ACC112 (cell line): ENCODE measurements around the gene POLR2E.

Experiments used
- H2AFZ ChIP-seq: fragments of 200-600 bp; sonication (generic); one replicate; pipeline ENCODE4 v1.6.0; 2017; ENCODE audit warnings: antibody characterized with exemption, low read length; ENCODE audit not compliant: unreplicated experiment
- H3K27ac ChIP-seq: fragments of 200-600 bp; sonication (generic); 2 replicates; pipeline ENCODE4 v1.5.1; 2014; ENCODE audit warnings: low read depth, mild to moderate bottlenecking, antibody characterized with exemption, low read length, moderate library complexity
- H3K27me3 ChIP-seq: fragments of 200-600 bp; sonication (generic); 2 replicates; pipeline ENCODE4 v1.6.1; 2014; ENCODE audit warnings: mild to moderate bottlenecking, antibody characterized with exemption, low read length, moderate library complexity, mixed read lengths; ENCODE audit not compliant: insufficient read depth
- H3K36me3 ChIP-seq: fragments of 200-600 bp; sonication (generic); 2 replicates; pipeline ENCODE4 v1.6.1; 2016; ENCODE audit warnings: mild to moderate bottlenecking, antibody characterized with exemption, low read length, moderate library complexity, mixed read lengths; ENCODE audit not compliant: insufficient read depth
- H3K4me1 ChIP-seq: fragments of 200-600 bp; sonication (generic); one replicate; pipeline ENCODE4 v1.6.1; 2016; ENCODE audit warnings: low read length, mixed read lengths; ENCODE audit not compliant: insufficient read depth, unreplicated experiment, control insufficient read depth
- H3K4me3 ChIP-seq: fragments of 200-600 bp; sonication (generic); 2 replicates; pipeline ENCODE4 v1.5.1; 2014; ENCODE audit warnings: mild to moderate bottlenecking, low read depth, low read length
- H3K79me2 ChIP-seq: fragments of 200-600 bp; sonication (generic); one replicate; pipeline ENCODE4 v1.6.0; 2016; ENCODE audit warnings: low read length; ENCODE audit not compliant: control insufficient read depth, unreplicated experiment, insufficient read depth

The POLR2E gene

DNA sequence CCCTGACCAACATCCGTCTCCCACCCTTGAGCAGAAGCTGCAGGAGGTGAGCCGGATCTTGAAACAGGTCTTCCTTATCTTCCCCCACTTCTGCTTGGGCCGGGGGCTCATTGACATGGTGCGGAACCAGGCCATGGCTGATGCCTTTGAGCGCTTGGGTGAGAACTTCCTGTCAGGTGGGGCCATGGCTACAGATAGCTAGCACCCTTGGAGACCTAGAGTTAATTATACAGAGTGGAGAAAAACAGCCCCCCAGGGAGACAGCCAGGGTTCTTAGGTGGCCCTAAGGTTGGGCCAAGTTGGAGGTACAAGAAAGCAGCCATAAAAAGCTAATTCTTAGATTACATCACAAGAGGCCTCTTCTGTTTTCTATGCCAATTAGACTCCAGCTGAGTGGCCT is 37.1 kb downstream of the POLR2E start:
- Histone ChIP-seq H3K79me2 (no peaks in the 10 kb centered on the region), H3K36me3 (no peaks in the 10 kb centered on the region), H3K27ac (no peak overlapping the region), H3K4me1 (no peaks in the 10 kb centered on the region), H3K4me3 (no peak overlapping the region), H2AFZ (no peak overlapping the region), H3K27me3 (no peaks in the 10 kb centered on the region)

DNA sequence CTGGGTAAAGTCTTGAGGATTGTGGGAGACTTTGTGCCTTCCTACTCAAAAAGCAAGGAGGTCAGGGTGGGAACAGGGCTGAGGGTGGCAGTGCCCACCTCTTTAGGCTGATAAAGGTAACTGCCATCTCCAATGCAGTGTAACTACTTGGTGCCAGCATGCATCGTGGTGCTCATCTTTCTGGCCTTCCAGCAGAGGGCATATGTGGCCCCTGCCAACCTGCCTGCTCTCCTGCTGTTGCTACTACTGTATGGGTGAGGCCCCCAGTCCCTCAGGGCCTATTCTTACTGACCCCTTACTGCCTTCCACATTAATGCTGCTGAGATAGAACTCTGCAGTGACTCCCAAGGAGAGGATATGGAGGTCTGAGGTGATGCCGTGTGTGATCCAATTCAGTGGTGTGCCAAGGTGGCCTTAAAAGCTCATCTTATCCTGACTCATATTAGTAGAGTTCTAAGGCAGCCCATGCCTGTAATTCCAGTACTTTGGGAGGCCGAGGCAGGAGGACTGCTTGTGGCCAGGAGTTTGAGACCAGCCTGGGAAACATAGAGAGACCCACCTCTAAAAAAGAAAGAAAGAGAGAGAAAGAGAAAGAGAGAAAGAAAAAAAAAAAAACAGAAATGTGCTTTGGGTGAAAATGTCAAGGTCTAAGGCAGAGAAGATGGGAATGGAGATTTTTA is 37.9 kb downstream of the POLR2E start:
- Histone ChIP-seq H3K27ac (no peak overlapping the region), H3K27me3 (no peaks in the 10 kb centered on the region), H3K4me1 (no peaks in the 10 kb centered on the region), H2AFZ (no peak overlapping the region), H3K36me3 (no peaks in the 10 kb centered on the region), H3K79me2 (no peaks in the 10 kb centered on the region), H3K4me3 (no peak overlapping the region)

DNA sequence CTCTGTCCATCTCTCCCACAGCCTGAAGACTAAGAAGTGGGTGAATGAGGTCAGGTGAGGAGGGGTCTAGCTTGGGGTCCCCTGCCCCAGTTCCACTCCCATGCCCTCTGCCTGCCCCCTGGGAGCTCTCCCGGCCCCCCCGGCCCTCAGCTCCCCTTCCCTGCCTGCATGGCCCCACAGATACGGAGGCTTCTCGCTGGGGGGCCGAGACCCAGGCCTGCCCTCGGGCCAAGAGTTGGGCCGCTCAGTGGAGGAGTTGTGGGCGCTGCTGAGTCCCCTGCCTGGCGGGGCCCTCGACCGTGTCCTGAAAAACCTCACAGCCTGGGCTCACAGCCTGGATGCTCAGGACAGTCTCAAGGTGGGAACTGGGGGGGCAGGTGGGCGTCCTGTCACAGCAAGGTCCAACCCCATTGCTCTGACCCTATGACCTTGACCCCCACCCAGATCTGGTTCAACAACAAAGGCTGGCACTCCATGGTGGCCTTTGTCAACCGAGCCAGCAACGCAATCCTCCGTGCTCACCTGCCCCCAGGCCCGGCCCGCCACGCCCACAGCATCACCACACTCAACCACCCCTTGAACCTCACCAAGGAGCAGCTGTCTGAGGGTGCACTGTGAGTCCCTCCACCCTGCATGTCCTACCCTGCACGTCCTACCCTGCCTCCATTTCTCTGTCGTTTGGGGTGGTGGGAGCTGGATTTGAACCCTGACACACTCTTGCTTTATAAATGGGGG is 39.1 kb downstream of the POLR2E start:
- Histone ChIP-seq H3K27me3 (no peaks in the 10 kb centered on the region), H3K36me3 (no peaks in the 10 kb centered on the region), H3K79me2 (no peaks in the 10 kb centered on the region), H2AFZ (no peak overlapping the region), H3K4me1 (no peaks in the 10 kb centered on the region), H3K4me3 (no peak overlapping the region), H3K27ac (no peak overlapping the region)

DNA sequence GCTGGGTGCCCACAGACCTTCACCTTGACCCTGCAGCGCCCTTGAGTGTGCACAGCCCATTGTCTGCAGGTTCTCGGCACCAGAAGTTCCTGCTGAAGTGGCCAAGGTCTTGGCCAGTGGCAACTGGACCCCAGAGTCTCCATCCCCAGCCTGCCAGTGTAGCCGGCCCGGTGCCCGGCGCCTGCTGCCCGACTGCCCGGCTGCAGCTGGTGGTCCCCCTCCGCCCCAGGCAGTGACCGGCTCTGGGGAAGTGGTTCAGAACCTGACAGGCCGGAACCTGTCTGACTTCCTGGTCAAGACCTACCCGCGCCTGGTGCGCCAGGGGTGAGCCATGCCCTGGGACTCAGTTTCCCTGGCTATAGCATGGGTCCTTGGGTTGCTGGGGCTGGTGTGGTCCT is 40.1 kb downstream of the POLR2E start:
- Histone ChIP-seq H3K36me3 (no peaks in the 10 kb centered on the region), H3K79me2 (no peaks in the 10 kb centered on the region), H3K27me3 (no peaks in the 10 kb centered on the region), H3K4me1 (no peaks in the 10 kb centered on the region), H3K4me3 (no peak overlapping the region), H3K27ac (no peak overlapping the region), H2AFZ (no peak overlapping the region)

DNA sequence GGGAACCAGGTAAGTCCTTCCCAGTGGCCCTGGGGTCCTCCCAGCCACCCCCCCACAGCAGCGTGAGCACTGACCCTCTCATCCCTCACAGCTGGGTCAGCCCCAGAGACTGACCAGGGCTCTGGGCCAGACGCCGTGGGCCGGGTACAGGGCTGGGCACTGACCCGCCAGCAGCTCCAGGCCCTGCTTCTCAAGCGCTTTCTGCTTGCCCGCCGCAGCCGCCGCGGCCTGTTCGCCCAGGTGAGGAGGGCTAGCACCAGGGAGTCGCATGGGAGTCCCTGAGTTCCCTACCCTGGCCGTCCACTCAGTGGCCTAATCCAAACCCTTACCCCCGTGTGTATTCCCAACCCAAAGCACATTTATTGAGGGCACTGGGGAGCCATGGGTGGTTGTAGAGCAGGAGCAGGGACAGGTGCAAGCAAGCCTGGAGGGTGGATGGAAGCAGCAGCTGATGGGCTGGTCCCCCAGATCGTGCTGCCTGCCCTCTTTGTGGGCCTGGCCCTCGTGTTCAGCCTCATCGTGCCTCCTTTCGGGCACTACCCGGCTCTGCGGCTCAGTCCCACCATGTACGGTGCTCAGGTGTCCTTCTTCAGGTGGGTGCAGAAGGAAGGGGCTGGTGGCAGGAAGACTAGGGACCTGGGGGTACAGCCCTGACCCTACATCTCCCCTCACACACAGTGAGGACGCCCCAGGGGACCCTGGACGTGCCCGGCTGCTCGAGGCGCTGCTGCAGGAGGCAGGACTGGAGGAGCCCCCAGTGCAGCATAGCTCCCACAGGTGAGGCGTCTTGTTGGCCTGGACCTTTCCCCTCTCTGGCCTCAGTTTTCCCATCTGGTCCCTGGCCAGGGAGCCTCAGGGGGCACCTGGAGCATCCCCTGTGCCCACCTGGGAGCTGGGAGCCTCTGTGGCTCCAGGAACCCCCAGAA is 40.8 kb downstream of the POLR2E start:
- Histone ChIP-seq H3K36me3 (no peaks in the 10 kb centered on the region), H3K4me3 (no peak overlapping the region), H2AFZ (no peak overlapping the region), H3K79me2 (no peaks in the 10 kb centered on the region), H3K4me1 (no peaks in the 10 kb centered on the region), H3K27ac (no peak overlapping the region), H3K27me3 (no peaks in the 10 kb centered on the region)

DNA sequence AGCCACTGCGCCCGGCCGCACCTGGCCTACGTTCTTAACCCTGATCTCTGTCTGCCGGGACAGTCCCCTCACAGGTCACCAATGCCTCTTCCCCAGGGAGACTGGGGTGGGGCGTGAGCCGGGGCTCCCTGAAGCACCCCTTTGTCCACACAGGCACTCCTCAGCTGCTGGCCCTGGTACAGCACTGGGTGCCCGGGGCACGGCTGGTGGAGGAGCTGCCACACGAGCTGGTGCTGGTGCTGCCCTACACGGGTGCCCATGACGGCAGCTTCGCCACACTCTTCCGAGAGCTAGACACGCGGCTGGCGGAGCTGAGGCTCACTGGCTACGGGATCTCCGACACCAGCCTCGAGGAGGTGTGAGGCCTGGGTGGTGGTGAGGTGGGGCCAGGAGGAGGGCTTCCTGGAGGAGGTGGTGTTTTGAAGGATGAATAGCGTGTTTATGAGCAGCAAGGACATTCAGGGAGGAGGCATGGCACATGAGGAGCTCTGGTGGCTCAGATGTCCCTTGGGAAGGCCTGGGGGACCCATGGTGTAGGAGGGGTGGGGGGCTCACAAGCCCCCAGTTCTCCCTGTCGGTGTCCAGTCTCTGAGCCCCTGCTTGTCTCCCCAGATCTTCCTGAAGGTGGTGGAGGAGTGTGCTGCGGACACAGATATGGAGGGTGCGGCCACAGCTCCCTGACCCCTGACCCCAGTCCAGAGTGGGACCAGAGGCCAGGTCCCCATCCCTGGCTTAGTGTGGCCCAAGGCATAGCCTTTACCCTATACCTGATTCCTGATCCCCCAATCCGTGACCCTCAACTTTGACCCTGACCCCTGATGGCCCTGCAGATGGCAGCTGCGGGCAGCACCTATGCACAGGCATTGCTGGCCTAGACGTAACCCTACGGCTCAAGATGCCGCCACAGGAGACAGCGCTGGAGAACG is 41.7 kb downstream of the POLR2E start:
- no peak overlapping the region for H2AFZ ChIP-seq
- H3K27ac ChIP-seq: no peak overlapping the region
- no peaks in the 10 kb centered on the region for H3K36me3 ChIP-seq
- no peaks in the 10 kb centered on the region for H3K79me2 ChIP-seq
- no peaks in the 10 kb centered on the region for H3K27me3 ChIP-seq
- H3K4me1 ChIP-seq: no peaks in the 10 kb centered on the region
- H3K4me3 ChIP-seq: no peak overlapping the region

DNA sequence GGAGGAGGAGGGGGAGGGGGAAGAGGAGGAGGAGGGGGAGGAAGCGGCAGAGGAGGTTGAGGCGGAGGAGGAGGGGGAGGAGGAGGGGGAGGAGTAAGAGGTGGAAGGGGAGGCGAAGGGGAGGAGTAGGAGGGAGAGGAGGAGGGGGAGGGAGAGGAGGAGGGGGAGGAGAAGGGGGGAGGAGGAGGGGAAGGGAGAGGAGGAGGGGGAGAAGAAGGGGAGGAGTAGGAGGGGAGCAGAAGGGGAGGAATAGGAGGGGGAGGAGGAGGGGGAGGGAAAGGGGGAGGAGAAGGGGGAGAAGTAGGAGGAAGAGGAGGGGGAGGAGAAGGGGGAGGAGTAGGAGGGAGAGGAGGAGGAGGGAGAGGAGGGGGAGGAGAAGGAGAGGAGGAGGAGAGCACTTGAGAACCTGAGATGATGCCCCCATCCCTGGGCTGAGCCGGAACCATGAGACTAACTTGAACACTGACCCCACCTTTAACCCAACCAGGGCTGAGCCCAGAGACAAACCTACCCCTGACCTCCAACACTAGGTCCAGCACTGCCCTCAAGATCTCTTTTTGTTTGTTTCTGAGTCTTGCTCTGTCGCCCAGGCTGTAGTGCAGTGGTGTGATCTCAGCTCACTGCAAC is 42.7 kb downstream of the POLR2E start:
- H3K4me3 ChIP-seq: no peak overlapping the region
- H3K79me2 ChIP-seq: no peaks in the 10 kb centered on the region
- no peaks in the 10 kb centered on the region for H3K4me1 ChIP-seq
- H3K27ac ChIP-seq: no peak overlapping the region
- H3K27me3 ChIP-seq: no peaks in the 10 kb centered on the region
- no peak overlapping the region for H2AFZ ChIP-seq
- no peaks in the 10 kb centered on the region for H3K36me3 ChIP-seq

DNA sequence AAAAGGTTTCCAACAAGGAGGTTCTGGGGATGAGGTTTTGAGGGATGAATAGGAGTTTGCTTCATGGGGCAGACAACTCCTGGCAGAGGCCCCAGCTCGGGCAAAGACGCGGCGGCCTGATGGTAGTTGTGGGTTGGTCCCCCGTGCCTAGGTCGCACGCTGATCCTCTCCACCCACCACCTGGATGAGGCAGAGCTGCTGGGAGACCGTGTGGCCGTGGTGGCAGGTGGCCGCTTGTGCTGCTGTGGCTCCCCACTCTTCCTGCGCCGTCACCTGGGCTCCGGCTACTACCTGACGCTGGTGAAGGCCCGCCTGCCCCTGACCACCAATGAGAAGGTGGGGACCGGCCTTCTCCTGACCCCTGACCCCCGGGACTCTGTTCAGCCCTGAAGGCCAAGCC is 43.4 kb downstream of the POLR2E start:
- Histone ChIP-seq H3K27ac (no peak overlapping the region), H2AFZ (no peak overlapping the region), H3K27me3 (no peaks in the 10 kb centered on the region), H3K4me1 (no peaks in the 10 kb centered on the region), H3K36me3 (no peaks in the 10 kb centered on the region), H3K79me2 (no peaks in the 10 kb centered on the region), H3K4me3 (no peak overlapping the region)

DNA sequence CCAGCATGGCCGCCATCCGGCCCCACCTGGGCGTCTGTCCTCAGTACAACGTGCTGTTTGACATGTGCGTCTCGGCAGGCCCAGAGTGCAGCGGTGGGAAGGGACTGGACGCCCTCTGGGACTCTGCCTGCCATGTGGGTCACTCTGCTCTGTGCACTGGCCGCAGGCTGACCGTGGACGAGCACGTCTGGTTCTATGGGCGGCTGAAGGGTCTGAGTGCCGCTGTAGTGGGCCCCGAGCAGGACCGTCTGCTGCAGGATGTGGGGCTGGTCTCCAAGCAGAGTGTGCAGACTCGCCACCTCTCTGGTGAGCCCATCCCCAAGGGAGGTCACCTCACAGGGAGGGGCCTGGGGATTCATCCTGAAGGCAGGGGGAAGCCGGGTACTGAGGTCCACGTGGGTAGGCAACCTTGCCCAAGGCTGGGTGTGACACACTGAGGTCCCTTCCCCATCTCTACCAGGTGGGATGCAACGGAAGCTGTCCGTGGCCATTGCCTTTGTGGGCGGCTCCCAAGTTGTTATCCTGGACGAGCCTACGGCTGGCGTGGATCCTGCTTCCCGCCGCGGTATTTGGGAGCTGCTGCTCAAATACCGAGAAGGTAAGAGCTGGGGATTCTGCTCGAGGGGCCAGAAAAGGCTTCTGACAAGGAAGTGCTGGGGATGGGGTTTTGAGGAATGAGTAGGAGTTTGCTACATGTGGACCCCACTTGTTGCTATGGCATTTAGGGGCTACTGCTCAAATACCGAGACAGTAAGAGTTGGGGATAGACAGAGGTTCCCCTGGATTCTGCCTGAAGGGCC is 44.0 kb downstream of the POLR2E start:
- Histone ChIP-seq H3K36me3 (no peaks in the 10 kb centered on the region), H2AFZ (no peak overlapping the region)

More for the DNA sequence above, 44.0 kb downstream of the POLR2E start:
- no peaks in the 10 kb centered on the region for H3K79me2 ChIP-seq
- H3K4me3 ChIP-seq: no peak overlapping the region
- H3K4me1 ChIP-seq: no peaks in the 10 kb centered on the region
- no peaks in the 10 kb centered on the region for H3K27me3 ChIP-seq
- no peak overlapping the region for H3K27ac ChIP-seq
